Mesodermal cell (in vitro differentiated cells): ENCODE data around the gene OPRD1.
"Not testable (repeated sequence)": the region's sequence is repeated elsewhere in the genome, so short reads cannot be mapped to it uniquely, and the experiment has no call there.

Source experiments
- H3K27ac ChIP-seq: 2 replicates; pipeline ENCODE4 v1.7.0; 2013; ENCODE audit warnings: mild to moderate bottlenecking, low read depth, low read length, moderate library complexity; ENCODE audit not compliant: severe bottlenecking
- H3K36me3 ChIP-seq: 2 replicates; pipeline ENCODE4 v1.7.1; 2013; ENCODE audit warnings: mild to moderate bottlenecking, low read length, moderate library complexity; ENCODE audit not compliant: control insufficient read depth, insufficient read depth
- H3K4me1 ChIP-seq: one replicate; pipeline ENCODE4 v1.7.1; 2013; ENCODE audit warnings: mild to moderate bottlenecking, low read length; ENCODE audit not compliant: insufficient read depth, control insufficient read depth, poor library complexity, severe bottlenecking
- H3K4me3 ChIP-seq: 2 replicates; pipeline ENCODE4 v1.7.0; 2013; ENCODE audit warnings: low read length, control low read depth, mild to moderate bottlenecking; ENCODE audit not compliant: insufficient read depth, poor library complexity, severe bottlenecking; ENCODE audit errors: extremely low read depth
- H3K9me3 ChIP-seq: 2 replicates; pipeline ENCODE4 v1.7.1; 2013; ENCODE audit warnings: mild to moderate bottlenecking, low read length, moderate library complexity; ENCODE audit not compliant: control insufficient read depth
- WGBS, 2 experiments: methylation state at CpG; one replicate each; pipeline ENCODE4 v1.1.5; 2013; ENCODE audit warnings: missing lambda C conversion rate in 2 of 2; ENCODE audit not compliant: insufficient coverage in 2 of 2; 5-methylcytosine and 5-hydroxymethylcytosine counted together

Gene OPRD1

GRCh38 chr1:28822799-28823198, 10.8 kb downstream of the OPRD1 start:
- no peak overlapping the region for H3K27ac ChIP-seq
- H3K4me3 ChIP-seq, result no peak overlapping the region
- 92% methylated on average over 2 of the region's 3 CpGs for WGBS, 2 experiments
- no peaks in the 10 kb centered on the region for H3K4me1 ChIP-seq
- H3K9me3 ChIP-seq, result peaks cover 5% of the 10 kb centered on the region
- H3K36me3 ChIP-seq, result no peaks in the 10 kb centered on the region

GRCh38 chr1:28824061-28824460, 12.1 kb downstream of the OPRD1 start:
- H3K4me3 ChIP-seq, result not testable (repeated sequence)

GRCh38 chr1:28828227-28828858, 16.4 kb downstream of the OPRD1 start:
- H3K27ac ChIP-seq, H3K36me3 ChIP-seq, H3K9me3 ChIP-seq, H3K4me1 ChIP-seq, H3K4me3 ChIP-seq: not testable (repeated sequence)
- WGBS, 2 experiments, result 67 to 76% methylated on average over 3 to 8 of the region's 11 CpGs

More at GRCh38 chr1:28824061-28824460, 12.1 kb downstream of the OPRD1 start:
- not testable (repeated sequence) for H3K36me3 ChIP-seq, H3K9me3 ChIP-seq, H3K4me1 ChIP-seq, H3K27ac ChIP-seq
- 88 to 100% methylated on average over 5 to 9 of the region's 11 CpGs for WGBS, 2 experiments

GRCh38 chr1:28830814-28831213, 18.8 kb downstream of the OPRD1 start:
- 94 to 100% methylated on average over 1 to 2 of the region's 2 CpGs for WGBS, 2 experiments
- Histone ChIP-seq H3K27ac (no peak overlapping the region), H3K9me3 (peaks cover under 1% of the 10 kb centered on the region), H3K4me3 (no peak overlapping the region), H3K4me1 (peaks cover 3% of the 10 kb centered on the region), H3K36me3 (no peaks in the 10 kb centered on the region)

GRCh38 chr1:28832966-28833365, 21.0 kb downstream of the OPRD1 start:
- Histone ChIP-seq H3K4me1 (peaks cover 3% of the 10 kb centered on the region), H3K27ac (no peak overlapping the region), H3K36me3 (no peaks in the 10 kb centered on the region), H3K4me3 (no peak overlapping the region), H3K9me3 (no peaks in the 10 kb centered on the region)
- 83 to 97% methylated on average over 3 to 4 of the region's 4 CpGs for WGBS, 2 experiments

GRCh38 chr1:28833381-28833780, 21.4 kb downstream of the OPRD1 start:
- WGBS, 2 experiments, result 92 to 95% methylated on average over 6 to 7 of the region's 7 CpGs
- Histone ChIP-seq H3K27ac (no peak overlapping the region), H3K9me3 (no peaks in the 10 kb centered on the region), H3K4me3 (no peak overlapping the region), H3K4me1 (peaks cover 3% of the 10 kb centered on the region), H3K36me3 (no peaks in the 10 kb centered on the region)

GRCh38 chr1:28835237-28835650, 23.3 kb downstream of the OPRD1 start:
- 59 to 66% methylated on average over 2 to 4 of the region's 4 CpGs for WGBS, 2 experiments
- Histone ChIP-seq H3K36me3 (no peaks in the 10 kb centered on the region), H3K4me1 (no peaks in the 10 kb centered on the region), H3K9me3 (no peaks in the 10 kb centered on the region), H3K27ac (no peak overlapping the region), H3K4me3 (no peak overlapping the region)

GRCh38 chr1:28836421-28836956, 24.5 kb downstream of the OPRD1 start:
- H3K4me3 ChIP-seq, result no peak overlapping the region
- H3K36me3 ChIP-seq, result no peaks in the 10 kb centered on the region
- H3K4me1 ChIP-seq, result no peaks in the 10 kb centered on the region
- no peaks in the 10 kb centered on the region for H3K9me3 ChIP-seq
- H3K27ac ChIP-seq, result no peak overlapping the region
- 85 to 95% methylated on average over 3 to 11 of the region's 15 CpGs for WGBS, 2 experiments

- Histone ChIP-seq H3K9me3 (no peaks in the 10 kb centered on the region), H3K27ac (no peak overlapping the region), H3K4me1 (no peaks in the 10 kb centered on the region), H3K36me3 (no peaks in the 10 kb centered on the region), H3K4me3 (no peak overlapping the region)
- WGBS, 2 experiments, result 86 to 98% methylated on average over 6 to 7 of the region's 8 CpGs
These were observed 29.1 kb downstream of the OPRD1 start for GRCh38 chr1:28840928-28841544.

- Histone ChIP-seq H3K9me3 (no peaks in the 10 kb centered on the region), H3K4me3 (no peak overlapping the region), H3K4me1 (no peaks in the 10 kb centered on the region), H3K36me3 (no peaks in the 10 kb centered on the region), H3K27ac (no peak overlapping the region)
- WGBS, 2 experiments, result 82 to 91% methylated on average over 4 to 5 of the region's 8 CpGs
These were observed 34.0 kb downstream of the OPRD1 start for GRCh38 chr1:28845786-28846543.
